H1 (cell line): ENCODE measurements around the gene PLCB1. TPM values are rescaled to one million over a fixed set of nuclear protein-coding genes. Genes with fewer than 3 reads are reported as not detected.

Source experiments
- ASH2L ChIP-seq: fragments of 200-600, 300-600 bp; sonication (generic); IDR thresholded peaks from one replicate; pipeline ENCODE4 v1.7.1; 2017; ENCODE audit warnings: low read length
- CHD2 ChIP-seq: IDR thresholded peaks from 2 replicates; pipeline ENCODE4 v1.6.1; 2012; ENCODE audit warnings: low read length, improper control_type of control experiment
- CHD7 ChIP-seq: fragments of 300-600 bp; sonication (generic); IDR thresholded peaks from 2 replicates; pipeline ENCODE4 v1.7.1; 2012; ENCODE audit warnings: low read length, moderate library complexity, mild to moderate bottlenecking, inconsistent platforms; ENCODE audit not compliant: insufficient replicate concordance
- CTBP2 ChIP-seq: IDR thresholded peaks from 2 replicates; pipeline ENCODE4 v1.7.0; 2011; ENCODE audit warnings: borderline replicate concordance, mild to moderate bottlenecking, moderate library complexity, mixed read lengths, low read length; ENCODE audit not compliant: insufficient read depth, insufficient read length
- EGR1 ChIP-seq: IDR thresholded peaks from 2 replicates; pipeline ENCODE4 v1.6.1; 2011; ENCODE audit warnings: low read depth, low read length, borderline replicate concordance
- HDAC6 ChIP-seq: IDR thresholded peaks from one replicate; pipeline ENCODE4 v1.7.1; 2012; ENCODE audit warnings: low read depth, mild to moderate bottlenecking, inconsistent platforms, low read length, moderate library complexity
- POLR2A ChIP-seq, 2 experiments: IDR thresholded peaks; 1 replicate in 1 of 2; 2 replicates in 1 of 2; pipeline ENCODE4 v1.6.1; 2011; ENCODE audit warnings: low read depth in 2 of 2, low read length in 2 of 2, mild to moderate bottlenecking in 2 of 2; ENCODE audit errors: control extremely low read depth in 1 of 2
- SIN3A ChIP-seq, 2 experiments: IDR thresholded peaks in 1 of 2; conservative IDR thresholded peaks in 1 of 2; 2 replicates each; pipeline ENCODE4 v1.6.1; 2011 to 2012; ENCODE audit warnings: low read length in 2 of 2, improper control_type of control experiment in 1 of 2, low read depth in 1 of 2, mild to moderate bottlenecking in 1 of 2
- SP4 ChIP-seq: IDR thresholded peaks from 2 replicates; pipeline ENCODE4 v1.6.1; 2012; ENCODE audit warnings: low read length, inconsistent platforms
- SRF ChIP-seq: IDR thresholded peaks from 2 replicates; pipeline ENCODE4 v1.6.1; 2011; ENCODE audit warnings: mild to moderate bottlenecking, low read depth, low read length, moderate library complexity
- polyA plus RNA-seq, 7 experiments: library from polyadenylated mRNA; depleted of rRNA in 3 of 7; stranded (reverse) in 5 of 7; unstranded in 2 of 7; fragments of >200 nt in 5 of 7; fragments of 200-250 nt in 2 of 7; gene quantifications; 1 replicate in 5 of 7; 2 replicates in 1 of 7; 4 replicates in 1 of 7; pipeline versions ENCODE4 v1.2.1 to v1.2.3, GENCODE V29; 2011 to 2013; ENCODE audit warnings: missing spikeins in 2 of 7, mixed read lengths in 2 of 7
- total RNA-seq: library from RNA; stranded (reverse); fragmentation: NEBNext Ultra II Directional; extraction: Animal tissue kit (Norgen Biotek cat#: 25700); gene quantifications from 2 replicates; pipeline ENCODE4 v1.2.1, GENCODE V29; 2021
- TF ChIP-seq, protein P1 (sequence below): IDR thresholded peaks from 2 replicates; pipeline ENCODE4 v1.6.1; 2011; ENCODE audit warnings: low read depth, mild to moderate bottlenecking, low read length; ENCODE audit not compliant: insufficient read depth

Gene PLCB1
- total and polyA plus RNA-seq, 2 of the 8 experiments (the other 6 are each of a cell fraction or from before 2014, with no cell fraction given): 2.6 to 9.1 TPM

- no peak for TF ChIP-seq CHD7
- TF ChIP-seq, protein P1, sequence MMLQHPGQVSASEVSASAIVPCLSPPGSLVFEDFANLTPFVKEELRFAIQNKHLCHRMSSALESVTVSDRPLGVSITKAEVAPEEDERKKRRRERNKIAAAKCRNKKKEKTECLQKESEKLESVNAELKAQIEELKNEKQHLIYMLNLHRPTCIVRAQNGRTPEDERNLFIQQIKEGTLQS: no peak
- TF ChIP-seq CTBP2: no peak
- no peak for TF ChIP-seq EGR1
- no peak for TF ChIP-seq SIN3A (conservative IDR thresholded peaks at IDR 0.05 in 1 of 2, IDR thresholded peaks at IDR 0.05 in 1 of 2; ENCODE audit: low read depth in 1 of 2, low read length in 2 of 2)
- no peak for TF ChIP-seq SP4
- no peak for TF ChIP-seq SRF
- no peak for TF ChIP-seq ASH2L
- no peak for TF ChIP-seq HDAC6
- no peak for TF ChIP-seq CHD2
- TF ChIP-seq POLR2A (IDR thresholded peaks at IDR 0.05; ENCODE audit: control extremely low read depth in 1 of 2, low read depth in 2 of 2, low read length in 2 of 2): no peak
Measured at GRCh38 chr20:8796088-8796660, 664.1 kb downstream of the PLCB1 start (continued).
